Breast epithelium (tissue), 4 donors: ENCODE measurements around the gene PIK3R6. TPM values are rescaled to one million over a fixed set of nuclear protein-coding genes. Genes with fewer than 3 reads are reported as not detected.
A peak's percentile ranks its signal among the peaks of the same experiment; 100 is the strongest.

Experiments
- DNase-seq, 2 donors: peaks; one replicate each; pipeline ENCODE4 v3.0.0-alpha.2; 2019; ENCODE audit warnings: low spot score in 2 of 2
- H3K27ac ChIP-seq, 2 donors: fragments of 200-600 bp; sonication (generic) in 1 of 2; one replicate each; pipeline ENCODE4 v1.5.1; 2016 to 2019; ENCODE audit warnings: mild to moderate bottlenecking in 1 of 2
- H3K27me3 ChIP-seq, 2 donors: fragments of 200-600 bp; sonication (generic) in 1 of 2; one replicate each; pipeline versions ENCODE4 v1.5.1 to v1.6.0; 2017 to 2019; ENCODE audit warnings: control low read depth in 1 of 2, mild to moderate bottlenecking in 1 of 2
- H3K36me3 ChIP-seq: fragments of 200-600 bp; one replicate; pipeline ENCODE4 v1.5.1; 2019
- H3K4me1 ChIP-seq, 2 donors: fragments of 200-600 bp; sonication (generic); one replicate each; pipeline ENCODE4 v1.5.1; 2016 to 2019; ENCODE audit warnings: control low read depth in 1 of 2
- H3K4me3 ChIP-seq, 3 donors: fragments of 200-600 bp; sonication (generic); 1 replicate in 2 of 3; 2 replicates in 1 of 3; pipeline ENCODE4 v1.5.1; 2016 to 2019; ENCODE audit warnings: mild to moderate bottlenecking in 3 of 3, moderate library complexity in 2 of 3
- H3K9me3 ChIP-seq, 2 donors: fragments of 200-600 bp; sonication (generic) in 1 of 2; one replicate each; pipeline ENCODE4 v1.5.1; 2016 to 2019; ENCODE audit warnings: control low read depth in 1 of 2
- CTCF ChIP-seq, 3 donors: fragments of 450-650 bp; IDR thresholded peaks; one replicate each; pipeline ENCODE4 v1.5.1; 2016 to 2017; ENCODE audit warnings: antibody characterized with exemption in 3 of 3, mild to moderate bottlenecking in 3 of 3, moderate library complexity in 3 of 3
- POLR2A ChIP-seq: fragments of 450-650 bp; IDR thresholded peaks from one replicate; pipeline ENCODE4 v1.6.1; 2016; ENCODE audit warnings: antibody characterized with exemption, mild to moderate bottlenecking, moderate library complexity
- POLR2AphosphoS5 ChIP-seq, 3 donors: sonication (generic); formaldehyde crosslinking; IDR thresholded peaks; one replicate each; pipeline ENCODE4 v1.6.1; 2017; ENCODE audit warnings: antibody characterized with exemption in 3 of 3
- intact Hi-C: fragments of 100-400 bp; cut with DNase I; formaldehyde crosslinking; loops from one replicate; pipeline ENCODE4 v1.15.1; 2023; ENCODE audit warnings: low total_unique reads
- total RNA-seq, 3 donors: library from RNA; depleted of rRNA; stranded (reverse); fragments of >200 nt; gene quantifications; one replicate each; pipeline ENCODE4 v1.1.0, GENCODE V29; 2016

PIK3R6 gene
- total RNA-seq, 3 donors from 2014 or later = under 0.01 to 2.9 (median 2.5) TPM

DNA sequence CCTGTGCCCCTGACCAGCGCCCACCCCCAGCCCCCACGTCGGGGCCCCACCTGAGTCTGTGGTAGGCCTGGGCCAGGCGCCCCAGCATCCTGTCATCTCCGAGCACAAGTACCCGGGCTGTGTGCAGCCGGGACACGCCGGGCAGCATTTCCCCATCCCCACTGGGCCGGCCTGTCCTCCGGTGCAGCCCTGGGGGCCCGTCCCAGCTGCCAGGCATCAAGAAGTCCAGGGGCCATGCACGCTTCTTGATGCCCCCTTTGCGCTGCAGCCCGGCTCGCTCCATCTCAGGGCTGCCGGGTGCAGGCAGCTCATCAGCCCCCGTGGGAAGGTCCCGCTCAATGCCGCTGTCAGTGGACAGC is 39.0 kb downstream of the PIK3R6 start:
- H3K27ac ChIP-seq = no peak overlapping the region
- H3K4me3 ChIP-seq = no peak overlapping the region
- TF ChIP-seq POLR2A = no peak
- no peak for TF ChIP-seq CTCF (IDR thresholded peaks at IDR 0.05)
- TF ChIP-seq POLR2AphosphoS5 (IDR thresholded peaks at IDR 0.05) = no peak
- H3K9me3 ChIP-seq = peaks cover 0 to 2% of the 10 kb centered on the region in 2 donors
- H3K4me1 ChIP-seq = no peaks in the 10 kb centered on the region
- intact Hi-C loops = no loop called here
- H3K27me3 ChIP-seq = peaks cover 0 to 3% of the 10 kb centered on the region in 2 donors
- H3K36me3 ChIP-seq = no peaks in the 10 kb centered on the region
- DNase-seq = no peak

GRCh38 chr17:8826808-8827435 is 40.6 kb downstream of the PIK3R6 start:
- no peak overlapping the region for H3K27ac ChIP-seq
- DNase-seq = no peak
- no peaks in the 10 kb centered on the region for H3K27me3 ChIP-seq
- no peaks in the 10 kb centered on the region for H3K36me3 ChIP-seq
- no peaks in the 10 kb centered on the region for H3K4me1 ChIP-seq
- H3K9me3 ChIP-seq = peaks cover 0 to 2% of the 10 kb centered on the region in 2 donors
- TF ChIP-seq CTCF (IDR thresholded peaks at IDR 0.05) (no peak), POLR2AphosphoS5 (IDR thresholded peaks at IDR 0.05) (no peak), POLR2A (no peak)
- intact Hi-C loops = no loop called here
- H3K4me3 ChIP-seq = no peak overlapping the region

GRCh38 chr17:8825802-8826201 is 41.7 kb downstream of the PIK3R6 start:
- intact Hi-C loops = no loop called here
- DNase-seq = no peak
- no peaks in the 10 kb centered on the region for H3K27me3 ChIP-seq
- peaks cover 0 to 2% of the 10 kb centered on the region in 2 donors for H3K9me3 ChIP-seq
- H3K4me3 ChIP-seq = no peak overlapping the region
- no peak for TF ChIP-seq POLR2AphosphoS5 (IDR thresholded peaks at IDR 0.05)
- H3K36me3 ChIP-seq = no peaks in the 10 kb centered on the region
- H3K27ac ChIP-seq = no peak overlapping the region
- H3K4me1 ChIP-seq = no peaks in the 10 kb centered on the region

GRCh38 chr17:8823279-8823678 is 44.2 kb downstream of the PIK3R6 start:
- Histone ChIP-seq H3K27me3 (no peaks in the 10 kb centered on the region), H3K27ac (no peak overlapping the region), H3K36me3 (no peaks in the 10 kb centered on the region), H3K4me3 (no peak overlapping the region), H3K9me3 (no peaks in the 10 kb centered on the region), H3K4me1 (no peaks in the 10 kb centered on the region)
- DNase-seq = no peak
- intact Hi-C loops = no loop called here
- TF ChIP-seq POLR2A (no peak), POLR2AphosphoS5 (IDR thresholded peaks at IDR 0.05) (no peak), CTCF (IDR thresholded peaks at IDR 0.05) (no peak)

GRCh38 chr17:8822401-8823035 is 45.0 kb downstream of the PIK3R6 start:
- Histone ChIP-seq H3K36me3 (no peaks in the 10 kb centered on the region), H3K4me1 (no peaks in the 10 kb centered on the region), H3K27me3 (no peaks in the 10 kb centered on the region), H3K4me3 (no peak overlapping the region), H3K27ac (no peak overlapping the region), H3K9me3 (no peaks in the 10 kb centered on the region)
- intact Hi-C loops = no loop called here
- peak in 1 of 2 donors; percentile 1 for DNase-seq
- TF ChIP-seq POLR2AphosphoS5 (IDR thresholded peaks at IDR 0.05) (no peak), POLR2A (no peak), CTCF (IDR thresholded peaks at IDR 0.05) (no peak)
